ENCODE results near the gene RBP3.

- no peak for TF ChIP-seq EZH2 (IDR thresholded peaks at IDR 0.05; ENCODE audit: low read depth)
- TF ChIP-seq CTCF (conservative IDR thresholded peaks at IDR 0.05) = no peak
Observed at GRCh38 chr10:47374611-47375536, 26.7 kb downstream of the RBP3 start.
